ENCODE results near the gene GRM5.

GRM5 gene

GRCh38 chr11:88683024-88683423 is 382.8 kb downstream of the GRM5 start:
- TF ChIP-seq CTCF (conservative IDR thresholded peaks at IDR 0.05), result no peak
- no peak overlapping the region for H3K27ac ChIP-seq

GRCh38 chr11:88680806-88681205 is 385.0 kb downstream of the GRM5 start:
- TF ChIP-seq CTCF (conservative IDR thresholded peaks at IDR 0.05), result no peak
- no peak overlapping the region for H3K27ac ChIP-seq

- H3K27ac ChIP-seq, result no peak overlapping the region
- no peak for TF ChIP-seq CTCF (conservative IDR thresholded peaks at IDR 0.05)
These were observed 399.4 kb downstream of the GRM5 start for GRCh38 chr11:88666364-88666763.

GRCh38 chr11:88657076-88657738 is 408.6 kb downstream of the GRM5 start:
- H3K27ac ChIP-seq, result no peak overlapping the region
- no peak for TF ChIP-seq CTCF (conservative IDR thresholded peaks at IDR 0.05)

- no peak for TF ChIP-seq CTCF (conservative IDR thresholded peaks at IDR 0.05)
- no peak overlapping the region for H3K27ac ChIP-seq
These were observed 409.5 kb downstream of the GRM5 start for GRCh38 chr11:88656283-88656682.

- TF ChIP-seq CTCF (conservative IDR thresholded peaks at IDR 0.05), result no peak
These were observed 410.1 kb downstream of the GRM5 start for GRCh38 chr11:88655656-88656055.

GRCh38 chr11:88655196-88655595 is 410.6 kb downstream of the GRM5 start:
- H3K27ac ChIP-seq, result no peak overlapping the region
- TF ChIP-seq CTCF (conservative IDR thresholded peaks at IDR 0.05), result no peak

More at GRCh38 chr11:88655656-88656055, 410.1 kb downstream of the GRM5 start:
- H3K27ac ChIP-seq, result no peak overlapping the region
